HG03558 (cell line): Measurements from ENCODE around the gene XKR7.

ENCODE experiments used
- ATAC-seq: cut with Tn5 transposase; IDR thresholded peaks from one replicate; pipeline ENCODE4 v1.9.1; 2021; ENCODE audit warnings: moderate number of reproducible peaks; ENCODE audit not compliant: unreplicated experiment; ENCODE audit errors: extremely low read depth

Gene XKR7

GRCh38 chr20:31974296-31974695 lies 6.3 kb downstream of the XKR7 start:
- ATAC-seq, result no peak

- ATAC-seq, result no peak
These were observed 7.1 kb downstream of the XKR7 start for GRCh38 chr20:31974951-31975487.

GRCh38 chr20:31975874-31976273 lies 7.9 kb downstream of the XKR7 start:
- ATAC-seq, result no peak

GRCh38 chr20:31977080-31977479 lies 9.1 kb downstream of the XKR7 start:
- no peak for ATAC-seq

GRCh38 chr20:31979713-31980426 lies 11.9 kb downstream of the XKR7 start:
- ATAC-seq, result no peak

GRCh38 chr20:31981784-31982183 lies 13.8 kb downstream of the XKR7 start:
- ATAC-seq, result no peak

GRCh38 chr20:31984981-31985471 lies 17.1 kb downstream of the XKR7 start:
- no peak for ATAC-seq

- ATAC-seq, result no peak
These were observed 19.8 kb downstream of the XKR7 start for GRCh38 chr20:31987744-31988143.

GRCh38 chr20:31988430-31989015 lies 20.6 kb downstream of the XKR7 start:
- ATAC-seq, result no peak

- no peak for ATAC-seq
These were observed 21.2 kb downstream of the XKR7 start for GRCh38 chr20:31989030-31989645.

GRCh38 chr20:31990641-31991338 lies 22.8 kb downstream of the XKR7 start:
- ATAC-seq, result no peak

- ATAC-seq, result no peak
These were observed 23.4 kb downstream of the XKR7 start for GRCh38 chr20:31991339-31991705.

- ATAC-seq, result no peak
These were observed 24.1 kb downstream of the XKR7 start for GRCh38 chr20:31992086-31992485.

GRCh38 chr20:31996996-31997395 lies 29.0 kb downstream of the XKR7 start:
- no peak for ATAC-seq

GRCh38 chr20:31998246-31998645 lies 30.3 kb downstream of the XKR7 start:
- no peak for ATAC-seq

- no peak for ATAC-seq
These were observed 35.4 kb downstream of the XKR7 start for GRCh38 chr20:32003325-32003724.

- ATAC-seq, result no peak
These were observed 37.0 kb downstream of the XKR7 start for GRCh38 chr20:32004963-32005362.

- ATAC-seq, result no peak
These were observed 38.1 kb downstream of the XKR7 start for GRCh38 chr20:32006053-32006452.

GRCh38 chr20:32006841-32007786 lies 39.2 kb downstream of the XKR7 start:
- ATAC-seq, result no peak
